Activated naive CD4-positive, alpha-beta T cell treated with anti-CD3 and anti-CD28 coated beads, Interleukin-2, amount 10 ng/mL, durations not matched to agents 7 days and 5 days (primary cell): Measurements from ENCODE around the gene DIAPH3.
"Not testable (repeated sequence)": the region's sequence is repeated elsewhere in the genome, so short reads cannot be mapped to it uniquely, and the experiment has no call there.

ENCODE experiments used
- CTCF ChIA-PET: fragments of 350-600 bp; sonication (Branson Sonifier 250); formaldehyde crosslinking; loops from one replicate; lab custom pipeline; 2021; ENCODE audit warnings: antibody characterized with exemption; lab: Charles Lee
- DNase-seq: peaks from one replicate; pipeline ENCODE4 v3.0.0-alpha.2; 2020
- H3K27ac Mint-ChIP-seq: one replicate; pipeline ENCODE4 v1.8.0; 2021; ENCODE audit warnings: mild to moderate bottlenecking, moderate library complexity, mixed read lengths
- H3K27me3 Mint-ChIP-seq: one replicate; pipeline ENCODE4 v1.8.0; 2021; ENCODE audit warnings: mild to moderate bottlenecking, mixed read lengths
- H3K36me3 Mint-ChIP-seq: one replicate; pipeline ENCODE4 v1.8.0; 2021; ENCODE audit warnings: mixed read lengths
- H3K4me1 Mint-ChIP-seq: one replicate; pipeline ENCODE4 v1.8.0; 2021; ENCODE audit warnings: mixed read lengths
- H3K4me3 Mint-ChIP-seq: one replicate; pipeline ENCODE4 v1.8.0; 2021; ENCODE audit warnings: mild to moderate bottlenecking, moderate library complexity, mixed read lengths
- H3K9me3 Mint-ChIP-seq: one replicate; pipeline ENCODE4 v1.8.0; 2021; ENCODE audit warnings: mixed read lengths

DIAPH3 gene

DNA sequence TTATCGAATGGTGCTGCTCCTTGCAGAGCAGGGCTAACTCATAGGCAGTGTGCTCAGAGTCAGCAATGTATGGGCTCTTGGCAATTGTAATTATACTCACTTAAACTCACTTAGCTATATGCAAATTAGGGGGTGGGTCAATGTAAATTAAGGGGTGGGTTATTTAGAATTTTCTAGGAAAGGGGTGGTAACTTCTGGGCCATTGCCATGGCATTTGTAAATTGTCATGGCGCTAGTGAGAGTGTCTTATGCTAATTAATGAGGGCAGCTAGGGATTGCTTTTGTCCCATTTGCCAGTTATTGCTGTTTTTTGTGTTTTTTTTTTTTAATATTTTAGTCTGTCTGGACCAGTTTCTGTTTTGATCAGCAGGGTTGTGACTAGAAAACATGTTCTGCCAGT is 68.4 kb downstream of the DIAPH3 start:
- Mint-ChIP-seq H3K27me3 (no peaks in the 10 kb centered on the region), H3K27ac (no peak overlapping the region), H3K36me3 (peaks cover 16% of the 10 kb centered on the region), H3K4me1 (no peaks in the 10 kb centered on the region), H3K4me3 (no peak overlapping the region), H3K9me3 (peaks cover 2% of the 10 kb centered on the region)
- no peak for DNase-seq
- CTCF ChIA-PET = no interaction called here

DNA sequence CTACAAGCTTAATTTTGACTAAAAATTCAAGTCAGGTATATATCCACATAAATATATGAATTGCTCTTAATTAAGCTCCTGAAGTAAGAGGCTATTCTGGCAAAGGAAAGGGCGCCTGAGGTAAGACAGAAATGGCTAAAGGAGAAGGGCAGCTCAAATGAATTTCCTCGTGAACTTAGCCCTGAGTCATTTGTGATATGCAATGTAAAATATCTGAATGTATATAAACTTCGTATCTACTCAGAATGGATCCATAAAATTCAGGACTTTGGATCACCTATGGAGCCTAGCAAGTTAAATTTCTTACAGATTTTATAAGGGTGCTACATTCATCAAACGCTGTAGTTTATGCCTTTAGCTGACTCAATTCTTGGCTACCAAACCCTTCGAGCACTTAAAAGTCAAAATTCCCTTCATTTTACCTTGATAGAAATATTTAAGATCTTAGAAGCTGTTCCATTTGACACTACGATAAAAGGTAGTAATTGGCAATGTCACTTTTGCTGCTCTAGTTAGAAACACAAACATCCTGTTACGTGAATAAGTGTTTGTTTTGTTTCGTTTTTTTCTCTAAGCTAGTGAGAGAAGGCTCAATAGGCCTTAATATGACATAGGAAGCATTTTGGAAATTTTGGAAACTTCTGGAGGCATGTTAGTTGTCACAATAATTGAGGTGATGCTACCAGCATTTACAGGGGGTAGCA is 69.2 kb downstream of the DIAPH3 start:
- Mint-ChIP-seq H3K27me3 (no peaks in the 10 kb centered on the region), H3K4me3 (no peak overlapping the region), H3K4me1 (no peaks in the 10 kb centered on the region), H3K27ac (no peak overlapping the region), H3K36me3 (peaks cover 16% of the 10 kb centered on the region), H3K9me3 (peaks cover 2% of the 10 kb centered on the region)
- CTCF ChIA-PET = no interaction called here
- DNase-seq = no peak

DNA sequence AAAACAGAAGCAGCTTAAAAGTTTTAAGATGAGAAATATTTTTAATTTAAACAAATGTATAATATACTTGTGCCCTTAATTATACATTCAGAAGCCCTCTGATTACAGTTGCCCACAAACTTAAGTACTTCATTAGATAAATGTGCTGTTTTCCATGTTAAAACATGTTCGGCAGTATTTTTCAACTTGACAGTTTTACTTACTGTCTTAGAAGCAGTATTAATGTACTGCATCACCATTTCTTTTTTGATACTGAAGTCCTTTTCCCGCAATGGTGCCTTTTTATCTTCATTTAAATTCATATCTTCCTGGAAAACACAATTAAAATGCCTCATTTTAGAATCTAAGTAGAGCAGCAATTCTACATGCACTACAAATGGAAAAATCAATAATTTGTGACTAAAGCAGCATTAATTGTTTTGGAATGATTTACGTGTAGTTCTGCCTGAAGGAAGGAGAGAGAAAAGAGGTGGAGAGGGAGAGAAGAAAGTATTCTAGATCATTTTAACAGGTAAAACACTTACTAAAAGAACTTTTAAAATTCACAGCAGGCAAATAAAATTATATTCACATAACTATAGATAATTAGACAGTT is 70.2 kb downstream of the DIAPH3 start:
- no peak overlapping the region for H3K4me3 Mint-ChIP-seq
- no peak overlapping the region for H3K27ac Mint-ChIP-seq
- no peaks in the 10 kb centered on the region for H3K27me3 Mint-ChIP-seq
- CTCF ChIA-PET = no interaction called here
- no peak for DNase-seq
- peaks cover 2% of the 10 kb centered on the region for H3K9me3 Mint-ChIP-seq
- H3K4me1 Mint-ChIP-seq = no peaks in the 10 kb centered on the region
- H3K36me3 Mint-ChIP-seq = peaks cover 18% of the 10 kb centered on the region

DNA sequence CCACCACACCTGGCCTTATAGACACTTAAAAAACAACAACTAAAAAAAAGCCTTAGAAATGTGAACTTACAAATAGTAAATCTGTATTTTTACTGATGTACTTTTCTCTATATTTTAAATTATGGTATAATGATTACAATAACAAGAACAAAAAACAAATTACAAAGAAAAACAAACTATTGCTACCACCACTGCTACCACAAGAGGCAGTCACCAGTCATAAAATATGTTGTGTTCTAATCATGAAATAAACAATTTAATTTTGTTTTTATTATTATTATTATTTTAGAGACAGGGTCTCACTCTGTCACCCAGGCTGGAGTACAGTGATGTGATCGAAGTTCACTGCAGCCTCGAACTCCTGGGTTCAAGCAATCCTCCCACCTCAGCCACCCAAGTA is 72.2 kb downstream of the DIAPH3 start:
- no peak for DNase-seq
- CTCF ChIA-PET = no interaction called here
- H3K36me3 Mint-ChIP-seq = peaks cover 15% of the 10 kb centered on the region
- H3K9me3 Mint-ChIP-seq = no peaks in the 10 kb centered on the region
- H3K27ac Mint-ChIP-seq = no peak overlapping the region
- H3K4me1 Mint-ChIP-seq = no peaks in the 10 kb centered on the region
- no peak overlapping the region for H3K4me3 Mint-ChIP-seq
- H3K27me3 Mint-ChIP-seq = no peaks in the 10 kb centered on the region

DNA sequence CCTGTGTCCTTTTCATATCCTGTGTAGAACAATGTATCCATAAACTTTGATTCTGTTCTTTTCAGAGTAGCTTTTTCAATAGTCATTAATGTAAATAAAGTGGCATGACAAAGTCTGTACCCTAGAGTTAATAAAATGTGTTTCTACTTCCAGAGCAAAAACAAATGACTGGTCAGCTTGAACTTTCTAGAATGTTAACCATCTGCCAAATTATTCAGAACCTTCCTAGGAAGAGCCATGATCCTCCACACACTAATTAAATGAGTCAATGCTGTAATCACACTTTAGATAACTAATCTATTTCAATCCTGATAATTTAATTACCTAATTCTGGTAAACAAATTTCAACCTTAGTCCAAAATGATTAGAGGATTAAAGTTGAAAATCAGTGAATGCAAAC is 73.2 kb downstream of the DIAPH3 start:
- H3K4me3 Mint-ChIP-seq = no peak overlapping the region
- no peaks in the 10 kb centered on the region for H3K9me3 Mint-ChIP-seq
- no peak overlapping the region for H3K27ac Mint-ChIP-seq
- CTCF ChIA-PET = no interaction called here
- peaks cover 15% of the 10 kb centered on the region for H3K36me3 Mint-ChIP-seq
- no peaks in the 10 kb centered on the region for H3K4me1 Mint-ChIP-seq
- no peak for DNase-seq
- H3K27me3 Mint-ChIP-seq = no peaks in the 10 kb centered on the region

DNA sequence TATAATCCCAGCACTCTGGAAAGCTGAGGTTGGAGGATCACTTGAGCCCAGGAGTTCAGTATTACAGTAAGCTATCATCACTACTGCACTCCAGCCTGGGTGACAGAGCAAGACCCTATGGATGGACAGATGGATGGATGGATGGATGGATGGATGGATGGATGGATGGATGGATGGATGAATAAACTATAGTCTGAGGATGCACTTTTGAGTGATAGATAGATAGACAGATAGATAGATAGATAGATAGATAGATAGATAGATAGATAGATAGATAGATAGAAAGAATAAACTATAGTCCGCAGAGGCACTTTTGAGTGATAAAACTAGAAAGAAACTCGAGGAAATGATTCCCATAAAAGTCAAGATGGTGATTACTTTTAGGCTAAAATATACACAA is 79.9 kb downstream of the DIAPH3 start:
- H3K36me3 Mint-ChIP-seq, H3K4me1 Mint-ChIP-seq, CTCF ChIA-PET, H3K27me3 Mint-ChIP-seq, H3K27ac Mint-ChIP-seq, H3K4me3 Mint-ChIP-seq, H3K9me3 Mint-ChIP-seq, DNase-seq: not testable (repeated sequence)

DNA sequence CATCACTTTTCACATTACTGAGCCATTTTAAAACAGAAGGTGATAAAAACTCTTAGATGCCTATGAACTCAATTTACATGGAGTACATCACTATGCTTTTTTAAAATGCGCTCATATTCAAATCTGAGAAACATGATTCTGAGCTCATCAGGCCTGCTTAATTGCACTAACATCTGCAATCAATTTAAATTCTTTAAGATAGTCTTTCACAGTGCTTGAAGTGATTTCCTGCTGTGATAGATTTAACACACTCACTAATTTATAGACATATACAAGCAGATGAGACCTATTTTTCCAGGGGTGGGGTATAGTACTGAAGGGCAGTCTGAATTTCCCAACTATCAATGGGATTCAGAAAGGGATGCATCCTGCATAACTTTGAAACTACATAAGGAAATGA is 82.9 kb downstream of the DIAPH3 start:
- CTCF ChIA-PET = no interaction called here
- Mint-ChIP-seq H3K27me3 (no peaks in the 10 kb centered on the region), H3K27ac (no peak overlapping the region), H3K9me3 (no peaks in the 10 kb centered on the region), H3K36me3 (peaks cover 9% of the 10 kb centered on the region), H3K4me1 (no peaks in the 10 kb centered on the region), H3K4me3 (no peak overlapping the region)
- no peak for DNase-seq

DNA sequence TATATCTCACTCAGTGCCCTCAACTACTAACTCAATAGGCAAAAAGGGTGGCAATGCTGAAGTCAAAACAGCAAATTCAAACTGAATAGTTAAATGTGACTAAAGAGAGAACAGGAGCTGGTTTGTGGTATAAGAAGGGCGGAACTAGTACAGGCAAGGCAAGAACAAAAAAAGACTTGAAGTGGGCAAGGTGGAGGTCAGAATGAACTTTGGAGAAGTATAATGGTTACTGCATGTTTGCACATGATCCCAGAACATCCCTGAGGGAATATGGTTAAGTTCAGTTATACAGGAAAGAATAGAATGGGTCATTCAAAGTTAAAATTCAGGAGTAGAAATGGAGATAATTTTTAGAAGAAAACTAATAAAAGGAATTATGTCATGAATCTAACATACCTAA is 85.5 kb downstream of the DIAPH3 start:
- no peaks in the 10 kb centered on the region for H3K4me1 Mint-ChIP-seq
- CTCF ChIA-PET = no interaction called here
- H3K27me3 Mint-ChIP-seq = no peaks in the 10 kb centered on the region
- H3K4me3 Mint-ChIP-seq = no peak overlapping the region
- H3K27ac Mint-ChIP-seq = no peak overlapping the region
- no peak for DNase-seq
- H3K9me3 Mint-ChIP-seq = no peaks in the 10 kb centered on the region
- peaks cover 13% of the 10 kb centered on the region for H3K36me3 Mint-ChIP-seq

DNA sequence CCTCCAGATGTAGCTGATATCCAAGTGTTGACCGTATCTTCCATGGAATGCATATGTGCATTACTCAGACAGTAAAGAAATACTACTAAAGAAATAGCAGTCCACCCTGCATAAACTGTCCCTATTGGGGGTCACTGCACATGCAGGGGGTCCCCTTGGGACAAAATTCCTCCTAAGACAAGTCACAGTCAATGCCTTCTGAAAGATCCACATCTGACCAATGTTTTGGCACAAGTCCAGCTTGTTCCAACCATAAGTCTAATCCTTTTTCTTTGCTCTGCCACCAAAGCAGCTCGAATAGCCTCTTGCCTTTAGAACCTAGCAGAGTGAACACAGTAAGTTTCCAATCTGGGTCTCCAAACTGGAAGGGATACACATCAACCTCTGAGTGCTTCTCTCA is 87.9 kb downstream of the DIAPH3 start:
- Mint-ChIP-seq H3K36me3 (peaks cover 17% of the 10 kb centered on the region), H3K27me3 (no peaks in the 10 kb centered on the region), H3K4me1 (no peaks in the 10 kb centered on the region), H3K27ac (no peak overlapping the region), H3K4me3 (no peak overlapping the region), H3K9me3 (no peaks in the 10 kb centered on the region)
- DNase-seq = no peak
- CTCF ChIA-PET = no interaction called here

DNA sequence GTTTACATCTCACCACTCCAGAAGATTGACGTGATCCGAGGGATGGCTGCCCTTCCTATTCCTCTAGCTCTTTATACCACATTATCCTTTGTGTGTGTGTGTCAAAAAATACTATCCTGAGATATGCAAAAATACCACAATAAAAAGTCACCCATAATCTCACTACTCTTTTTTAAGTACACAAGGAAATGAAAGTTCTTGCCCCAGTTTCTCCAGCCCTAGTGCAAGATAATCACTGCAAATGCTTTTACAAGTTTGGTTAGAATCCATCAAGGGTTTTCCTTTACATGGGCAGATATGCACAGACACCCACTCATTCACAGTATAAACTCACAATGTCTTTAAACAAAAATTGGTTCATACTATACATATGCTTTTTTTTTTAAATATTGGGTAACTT is 89.3 kb downstream of the DIAPH3 start:
- no peaks in the 10 kb centered on the region for H3K9me3 Mint-ChIP-seq
- H3K4me1 Mint-ChIP-seq = no peaks in the 10 kb centered on the region
- DNase-seq = no peak
- no peak overlapping the region for H3K27ac Mint-ChIP-seq
- no peak overlapping the region for H3K4me3 Mint-ChIP-seq
- CTCF ChIA-PET = no interaction called here
- H3K27me3 Mint-ChIP-seq = no peaks in the 10 kb centered on the region
- peaks cover 17% of the 10 kb centered on the region for H3K36me3 Mint-ChIP-seq

DNA sequence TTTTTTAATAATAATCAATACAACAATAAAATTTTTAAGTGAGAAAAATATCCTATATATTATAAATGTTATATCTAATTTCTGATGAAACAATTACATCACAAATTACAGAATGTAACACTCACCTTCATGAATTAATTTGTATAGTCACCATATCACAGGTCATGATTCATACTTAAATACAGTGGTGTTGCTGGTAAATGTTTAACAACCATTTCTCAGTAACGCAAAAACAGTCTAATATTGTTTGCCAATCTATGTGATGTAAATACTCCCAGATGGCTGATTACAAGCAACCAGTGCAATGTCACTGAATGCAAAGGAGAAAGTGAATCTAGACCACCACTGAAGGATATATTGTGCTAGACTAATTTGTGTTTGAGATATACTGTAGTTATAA is 97.5 kb downstream of the DIAPH3 start:
- H3K36me3 Mint-ChIP-seq = peaks cover 3% of the 10 kb centered on the region
- CTCF ChIA-PET = no interaction called here
- no peaks in the 10 kb centered on the region for H3K4me1 Mint-ChIP-seq
- DNase-seq = no peak
- no peaks in the 10 kb centered on the region for H3K27me3 Mint-ChIP-seq
- no peak overlapping the region for H3K27ac Mint-ChIP-seq
- no peaks in the 10 kb centered on the region for H3K9me3 Mint-ChIP-seq
- no peak overlapping the region for H3K4me3 Mint-ChIP-seq

DNA sequence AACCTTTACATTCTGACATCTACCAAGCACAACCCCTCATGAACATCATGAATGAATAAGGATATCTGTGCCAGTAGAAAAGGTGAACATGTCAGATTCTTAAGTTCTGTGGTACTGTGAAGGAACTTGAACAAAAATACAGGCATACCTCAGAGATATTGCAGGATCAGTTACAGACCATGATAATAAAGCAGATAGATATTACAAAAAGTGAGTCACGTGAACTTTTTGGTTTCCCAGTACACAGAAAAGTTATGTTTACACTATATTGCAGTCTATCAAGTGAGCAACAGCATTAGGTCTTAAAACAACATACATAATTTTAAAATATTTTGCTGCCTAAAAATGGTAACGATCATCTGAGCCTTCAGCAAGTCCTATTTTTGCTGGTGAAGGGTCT is 101.2 kb downstream of the DIAPH3 start:
- Mint-ChIP-seq H3K4me3 (no peak overlapping the region), H3K36me3 (peaks cover 3% of the 10 kb centered on the region), H3K9me3 (no peaks in the 10 kb centered on the region), H3K27ac (no peak overlapping the region), H3K4me1 (no peaks in the 10 kb centered on the region), H3K27me3 (no peaks in the 10 kb centered on the region)
- DNase-seq = no peak
- CTCF ChIA-PET = no interaction called here

DNA sequence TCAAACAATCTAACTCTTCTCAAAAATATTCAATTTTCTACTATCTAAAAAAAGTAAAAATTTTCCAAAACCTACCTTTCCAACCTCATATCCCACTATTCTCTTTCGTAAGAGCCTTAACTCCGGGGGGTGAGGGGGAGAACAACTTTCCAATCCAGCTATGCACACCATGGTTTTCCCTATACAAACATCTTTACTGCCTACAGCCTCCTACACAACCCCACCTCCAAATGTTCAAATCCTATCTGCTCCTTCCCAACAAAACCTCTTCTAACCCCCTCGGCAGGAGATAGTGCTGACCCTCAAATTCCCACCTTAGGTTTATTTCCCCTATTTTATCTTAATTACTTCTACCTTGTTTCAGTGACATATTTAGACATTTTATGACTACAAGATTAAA is 102.0 kb downstream of the DIAPH3 start:
- Mint-ChIP-seq H3K4me3 (no peak overlapping the region), H3K4me1 (no peaks in the 10 kb centered on the region), H3K36me3 (peaks cover 3% of the 10 kb centered on the region), H3K9me3 (no peaks in the 10 kb centered on the region), H3K27me3 (no peaks in the 10 kb centered on the region), H3K27ac (no peak overlapping the region)
- CTCF ChIA-PET = interaction anchor here (0.9 kb wide), 1 partner anchor 40 kb away, joined by 4 read pairs; no protein-coding TSS in a partner anchor
- no peak for DNase-seq

DNA sequence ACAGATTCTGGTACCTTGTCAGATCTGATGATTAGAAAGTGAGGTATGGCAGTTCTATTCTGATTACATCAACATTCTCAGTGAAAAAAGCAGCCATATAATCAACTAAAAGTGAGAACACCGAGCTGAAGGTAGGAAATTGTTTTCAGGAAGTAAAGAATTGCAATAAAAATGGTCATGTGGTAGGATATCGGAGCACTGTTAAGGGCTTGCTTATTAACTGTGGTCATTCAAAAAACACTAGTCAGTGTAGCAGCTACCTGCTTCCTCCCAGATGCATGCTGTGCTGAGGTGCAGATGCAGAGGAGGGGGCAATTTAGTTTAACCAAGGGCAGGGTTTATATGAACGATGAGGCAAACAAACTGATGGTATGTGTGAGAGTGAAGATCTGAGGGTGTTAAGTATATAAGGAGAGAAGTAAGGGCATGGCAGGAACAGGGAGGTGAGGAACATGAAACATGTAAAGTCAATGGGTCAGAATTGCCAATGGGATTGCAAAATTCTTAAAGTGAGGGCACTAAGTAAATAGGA is 111.9 kb downstream of the DIAPH3 start:
- Mint-ChIP-seq H3K27ac (no peak overlapping the region), H3K4me3 (no peak overlapping the region), H3K36me3 (peaks cover 6% of the 10 kb centered on the region), H3K9me3 (no peaks in the 10 kb centered on the region), H3K27me3 (no peaks in the 10 kb centered on the region), H3K4me1 (no peaks in the 10 kb centered on the region)
- no peak for DNase-seq
- CTCF ChIA-PET = no interaction called here

DNA sequence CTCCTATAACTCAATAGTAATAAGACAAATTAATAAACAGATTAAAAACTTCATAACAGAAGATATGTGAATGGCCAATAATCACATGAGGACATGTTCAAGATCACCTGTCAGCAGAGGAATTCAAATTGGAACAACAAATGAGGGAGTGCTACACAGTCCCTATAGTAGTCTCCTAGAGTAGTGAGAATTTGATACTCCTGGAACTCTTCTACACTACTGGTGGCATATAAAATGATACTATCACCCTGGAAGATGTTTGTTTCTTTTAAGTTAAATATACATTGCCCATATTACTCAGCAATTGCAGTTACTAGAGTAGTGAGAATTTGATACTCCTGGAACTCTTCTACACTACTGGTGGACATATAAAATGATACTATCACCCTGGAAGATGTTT is 115.4 kb downstream of the DIAPH3 start:
- H3K27me3 Mint-ChIP-seq, CTCF ChIA-PET, DNase-seq, H3K4me3 Mint-ChIP-seq, H3K9me3 Mint-ChIP-seq, H3K27ac Mint-ChIP-seq, H3K4me1 Mint-ChIP-seq: not testable (repeated sequence)
- H3K36me3 Mint-ChIP-seq = peaks cover 10% of the 10 kb centered on the region
